GM23338 (cell line): ENCODE results near the gene STK33. TPM values are rescaled to one million over a fixed set of nuclear protein-coding genes. Genes with fewer than 3 reads are reported as not detected.

Experiments
- ATAC-seq: fragments of 200-7000 bp; cut with Tn5 transposase; 3 replicates; pipeline ENCODE4 v1.9.1; 2020
- DNase-seq: peaks from one replicate; pipeline ENCODE4 v3.0.0-alpha.2; 2015; ENCODE audit warnings: low spot score
- H2AFZ ChIP-seq: fragments of 200-600 bp; sonication (generic); 2 replicates; pipeline ENCODE4 v1.8.0; 2016; ENCODE audit warnings: antibody characterized with exemption, mild to moderate bottlenecking, moderate library complexity
- H3F3A ChIP-seq: fragments of 200-600 bp; sonication (generic); replicated peaks from 2 replicates; pipeline ENCODE4 v1.8.0; 2017; ENCODE audit warnings: antibody characterized with exemption, mixed run types, low read depth
- H3K27ac ChIP-seq: fragments of 200-600 bp; sonication (generic); 2 replicates; pipeline ENCODE4 v1.6.1; 2016; ENCODE audit warnings: low read depth
- H3K27me3 ChIP-seq: fragments of 200-600 bp; sonication (generic); 2 replicates; pipeline ENCODE4 v1.8.0; 2016; ENCODE audit warnings: mild to moderate bottlenecking, mixed run types, moderate library complexity; ENCODE audit not compliant: insufficient read depth
- H3K36me3 ChIP-seq: fragments of 200-600 bp; sonication (generic); 2 replicates; pipeline ENCODE4 v1.8.0; 2016; ENCODE audit warnings: mild to moderate bottlenecking; ENCODE audit not compliant: insufficient read depth
- H3K4me1 ChIP-seq: fragments of 200-600 bp; sonication (generic); 2 replicates; pipeline ENCODE4 v1.8.0; 2016; ENCODE audit warnings: mild to moderate bottlenecking, moderate library complexity; ENCODE audit not compliant: insufficient read depth
- H3K4me2 ChIP-seq: fragments of 200-600 bp; sonication (generic); 2 replicates; pipeline ENCODE4 v1.7.1; 2017; ENCODE audit warnings: mixed run types
- H3K4me3 ChIP-seq: fragments of 200-600 bp; sonication (generic); 2 replicates; pipeline ENCODE4 v1.6.1; 2016; ENCODE audit warnings: mixed run types
- H3K79me2 ChIP-seq: fragments of 200-600 bp; sonication (generic); replicated peaks from 2 replicates; pipeline ENCODE4 v1.8.0; 2017; ENCODE audit warnings: mild to moderate bottlenecking; ENCODE audit not compliant: insufficient read depth
- H3K9me2 ChIP-seq: fragments of 200-600 bp; sonication (generic); 2 replicates; pipeline ENCODE4 v1.8.0; 2017; ENCODE audit not compliant: insufficient read depth
- H4K20me1 ChIP-seq: fragments of 200-600 bp; sonication (generic); replicated peaks from 2 replicates; pipeline ENCODE4 v1.8.0; 2017; ENCODE audit warnings: mild to moderate bottlenecking; ENCODE audit not compliant: insufficient read depth
- H3K27ac Mint-ChIP-seq: 2 replicates; pipeline ENCODE4 v1.8.0; 2020; ENCODE audit warnings: inconsistent platforms, mild to moderate bottlenecking, moderate library complexity, mixed read lengths
- H3K27me3 Mint-ChIP-seq: 3 replicates; pipeline ENCODE4 v1.8.0; 2022; ENCODE audit warnings: low read depth, mild to moderate bottlenecking, moderate library complexity, mixed read lengths, inconsistent platforms; ENCODE audit not compliant: insufficient read depth, poor library complexity
- H3K36me3 Mint-ChIP-seq: 3 replicates; pipeline ENCODE4 v1.8.0; 2021; ENCODE audit warnings: low read depth, mild to moderate bottlenecking, inconsistent platforms, moderate library complexity, mixed read lengths
- H3K4me1 Mint-ChIP-seq: 3 replicates; pipeline ENCODE4 v1.8.0; 2020; ENCODE audit warnings: mild to moderate bottlenecking, inconsistent platforms, mixed read lengths
- H3K4me3 Mint-ChIP-seq: 3 replicates; pipeline ENCODE4 v1.8.0; 2021; ENCODE audit warnings: moderate library complexity, mild to moderate bottlenecking, inconsistent platforms, mixed read lengths
- H3K9me3 Mint-ChIP-seq: 3 replicates; pipeline ENCODE4 v1.8.0; 2020; ENCODE audit warnings: moderate library complexity, mild to moderate bottlenecking, inconsistent platforms, mixed read lengths
- CREB1 ChIP-seq: fragments of 250-450 bp; sonication (Bioruptor Pico); IDR thresholded peaks from 2 replicates; pipeline ENCODE4 v1.5.0; 2020; ENCODE audit warnings: low read depth, mild to moderate bottlenecking, moderate library complexity
- CTCF ChIP-seq, 2 experiments: fragments of 200-600 bp in 1 of 2; sonication (generic) in 1 of 2; conservative IDR thresholded peaks; 2 replicates each; pipeline versions ENCODE4 v1.5.1 to v1.6.1; 2016 to 2017; ENCODE audit warnings: antibody characterized with exemption in 2 of 2, low read depth in 2 of 2, mild to moderate bottlenecking in 2 of 2, moderate library complexity in 1 of 2
- ETS1 ChIP-seq: IDR thresholded peaks from 2 replicates; pipeline ENCODE4 v1.6.1; 2016; ENCODE audit warnings: antibody characterized with exemption
- EZH2 ChIP-seq: fragments of 200-600 bp; sonication (generic); IDR thresholded peaks from one replicate; pipeline ENCODE4 v1.8.0; 2017; ENCODE audit warnings: antibody characterized with exemption, mild to moderate bottlenecking, low read depth; ENCODE audit not compliant: unreplicated experiment
- EZH2phosphoT487 ChIP-seq: fragments of 200-600 bp; sonication (generic); IDR thresholded peaks from one replicate; pipeline ENCODE4 v1.8.1; 2018; ENCODE audit warnings: antibody characterized with exemption; ENCODE audit not compliant: unreplicated experiment
- JUNB ChIP-seq: IDR thresholded peaks from one replicate; pipeline ENCODE4 v1.6.1; 2016; ENCODE audit warnings: antibody characterized with exemption; ENCODE audit not compliant: unreplicated experiment
- NANOG ChIP-seq: IDR thresholded peaks from 2 replicates; pipeline ENCODE4 v1.6.1; 2016; ENCODE audit warnings: antibody characterized with exemption, borderline replicate concordance
- POLR2AphosphoS5 ChIP-seq: IDR thresholded peaks from 2 replicates; pipeline ENCODE4 v1.6.1; 2016; ENCODE audit warnings: antibody characterized with exemption, low read depth
- REST ChIP-seq: IDR thresholded peaks from one replicate; pipeline ENCODE4 v1.6.1; 2018; ENCODE audit warnings: antibody characterized with exemption; ENCODE audit not compliant: unreplicated experiment
- STAT1 ChIP-seq: IDR thresholded peaks from one replicate; pipeline ENCODE4 v1.6.1; 2016; ENCODE audit warnings: antibody characterized with exemption; ENCODE audit not compliant: unreplicated experiment
- ZNF114 ChIP-seq: fragments of 250-450 bp; sonication (Bioruptor Pico); IDR thresholded peaks from 2 replicates; pipeline ENCODE4 v1.5.0; 2020; ENCODE audit warnings: mild to moderate bottlenecking, moderate library complexity
- ZNF331 ChIP-seq: fragments of 250-450 bp; sonication (Bioruptor Pico); IDR thresholded peaks from 2 replicates; pipeline ENCODE4 v1.5.0; 2020; ENCODE audit warnings: low read depth, mild to moderate bottlenecking, moderate library complexity
- ZNF462 ChIP-seq: fragments of 250-450 bp; sonication (Bioruptor Pico); IDR thresholded peaks from 2 replicates; pipeline ENCODE4 v1.5.0; 2020; ENCODE audit warnings: mild to moderate bottlenecking, moderate library complexity
- polyA plus RNA-seq: library from polyadenylated mRNA; unstranded; fragments of >200 nt; fragmentation: Nextera tagmentation; extraction: Ambion mirVana; gene quantifications from 2 replicates; pipeline ENCODE4 v1.2.1, GENCODE V29; 2016
- total RNA-seq: library from RNA; depleted of rRNA; stranded (reverse); fragments of >200 nt; shearing (Covaris generic); gene quantifications from 2 replicates; pipeline ENCODE4 v1.2.3, GENCODE V29; 2014

The STK33 gene
- total and polyA plus RNA-seq, 2 experiments from 2014 or later = 17.2 to 18.2 TPM

GRCh38 chr11:8613036-8613435 lies 19.0 kb upstream of the STK33 start:
- H3K4me3 Mint-ChIP-seq = no peak overlapping the region
- TF ChIP-seq ZNF331 = no peak
- TF ChIP-seq NANOG = no peak
- TF ChIP-seq ZNF114 (CRISPR knock-in tag) = no peak
- TF ChIP-seq POLR2AphosphoS5 = no peak
- TF ChIP-seq STAT1 = no peak
- TF ChIP-seq REST = no peak
- TF ChIP-seq CTCF (conservative IDR thresholded peaks at IDR 0.05; ENCODE audit: low read depth in 2 of 2) = no peak
- TF ChIP-seq JUNB = no peak
- TF ChIP-seq EZH2 = no peak
- no peak for TF ChIP-seq ETS1
- no peak for TF ChIP-seq EZH2phosphoT487
- no peak for TF ChIP-seq ZNF462 (CRISPR knock-in tag)
- no peak for TF ChIP-seq CREB1 (CRISPR knock-in tag)
- Histone ChIP-seq H3K9me2 (no peaks in the 10 kb centered on the region), H3F3A (no peaks in the 10 kb centered on the region), H4K20me1 (no peaks in the 10 kb centered on the region), H3K27ac (no peak overlapping the region), H3K4me2 (no peak overlapping the region), H3K4me1 (no peaks in the 10 kb centered on the region), H3K27me3 (no peaks in the 10 kb centered on the region), H3K79me2 (no peaks in the 10 kb centered on the region), H3K4me3 (no peak overlapping the region), H2AFZ (no peak overlapping the region), H3K36me3 (no peaks in the 10 kb centered on the region)
- no peak for ATAC-seq
- peaks cover 3% of the 10 kb centered on the region; the same call in 2 of the 3 replicates for H3K4me1 Mint-ChIP-seq
- H3K9me3 Mint-ChIP-seq = no peaks in the 10 kb centered on the region; the same call in 2 of the 3 replicates
- peaks cover 14% of the 10 kb centered on the region for H3K27me3 Mint-ChIP-seq
- H3K27ac Mint-ChIP-seq = 0 out of 2 replicates have a peak overlapping the region, but pooled peaks have one; percentile 22
- H3K36me3 Mint-ChIP-seq = no peaks in the 10 kb centered on the region; the same call in 2 of the 3 replicates
- DNase-seq = no peak
